ENCODE data around the gene DOCK4.

The DOCK4 gene

DNA sequence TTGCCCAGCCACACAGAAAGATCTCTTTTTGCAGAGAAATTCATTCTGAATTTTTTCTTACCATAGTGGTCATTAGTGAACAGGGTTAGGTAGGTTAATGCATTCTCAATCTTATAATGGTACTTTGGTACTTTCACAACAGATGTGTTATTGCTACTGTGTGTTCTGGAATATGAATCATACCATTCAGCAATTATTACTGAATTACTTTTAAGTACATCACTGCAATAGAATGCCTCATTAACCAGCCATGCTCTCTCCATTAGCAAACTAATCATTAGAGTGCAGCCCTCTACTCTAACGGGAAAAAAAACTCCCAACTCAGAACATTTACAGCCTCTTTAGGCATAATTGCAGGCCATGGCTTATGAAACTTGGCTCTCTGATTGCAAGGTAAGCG is 102.1 kb downstream of the DOCK4 start:
- TF ChIP-seq, protein P1, sequence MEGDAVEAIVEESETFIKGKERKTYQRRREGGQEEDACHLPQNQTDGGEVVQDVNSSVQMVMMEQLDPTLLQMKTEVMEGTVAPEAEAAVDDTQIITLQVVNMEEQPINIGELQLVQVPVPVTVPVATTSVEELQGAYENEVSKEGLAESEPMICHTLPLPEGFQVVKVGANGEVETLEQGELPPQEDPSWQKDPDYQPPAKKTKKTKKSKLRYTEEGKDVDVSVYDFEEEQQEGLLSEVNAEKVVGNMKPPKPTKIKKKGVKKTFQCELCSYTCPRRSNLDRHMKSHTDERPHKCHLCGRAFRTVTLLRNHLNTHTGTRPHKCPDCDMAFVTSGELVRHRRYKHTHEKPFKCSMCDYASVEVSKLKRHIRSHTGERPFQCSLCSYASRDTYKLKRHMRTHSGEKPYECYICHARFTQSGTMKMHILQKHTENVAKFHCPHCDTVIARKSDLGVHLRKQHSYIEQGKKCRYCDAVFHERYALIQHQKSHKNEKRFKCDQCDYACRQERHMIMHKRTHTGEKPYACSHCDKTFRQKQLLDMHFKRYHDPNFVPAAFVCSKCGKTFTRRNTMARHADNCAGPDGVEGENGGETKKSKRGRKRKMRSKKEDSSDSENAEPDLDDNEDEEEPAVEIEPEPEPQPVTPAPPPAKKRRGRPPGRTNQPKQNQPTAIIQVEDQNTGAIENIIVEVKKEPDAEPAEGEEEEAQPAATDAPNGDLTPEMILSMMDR (IDR thresholded peaks at IDR 0.05; ENCODE audit: extremely low read depth, missing control alignments): no peak
- no peak for DNase-seq (ENCODE audit: low spot score)

DNA sequence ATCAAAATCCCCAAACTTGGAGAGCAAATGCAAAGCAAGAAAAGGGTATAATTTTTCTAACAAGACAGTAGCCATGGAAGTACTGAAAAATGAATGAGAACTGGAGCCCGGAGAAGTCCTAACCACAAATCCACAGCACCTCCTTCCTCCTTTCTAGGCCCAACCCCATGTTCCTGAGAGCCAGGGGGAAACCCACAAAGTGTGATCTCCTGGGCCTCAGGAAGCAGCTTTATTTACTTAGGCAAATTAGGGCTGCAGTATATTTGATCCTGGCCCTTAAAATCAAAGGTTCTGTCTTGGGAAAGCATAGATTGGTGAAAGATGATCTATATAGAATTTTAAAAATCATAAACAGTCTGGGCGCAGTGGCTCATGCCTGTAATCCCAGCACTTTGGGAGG is 103.0 kb downstream of the DOCK4 start:
- TF ChIP-seq, protein P1 (IDR thresholded peaks at IDR 0.05; ENCODE audit: extremely low read depth, missing control alignments): no peak
- DNase-seq (ENCODE audit: low spot score): no peak

DNA sequence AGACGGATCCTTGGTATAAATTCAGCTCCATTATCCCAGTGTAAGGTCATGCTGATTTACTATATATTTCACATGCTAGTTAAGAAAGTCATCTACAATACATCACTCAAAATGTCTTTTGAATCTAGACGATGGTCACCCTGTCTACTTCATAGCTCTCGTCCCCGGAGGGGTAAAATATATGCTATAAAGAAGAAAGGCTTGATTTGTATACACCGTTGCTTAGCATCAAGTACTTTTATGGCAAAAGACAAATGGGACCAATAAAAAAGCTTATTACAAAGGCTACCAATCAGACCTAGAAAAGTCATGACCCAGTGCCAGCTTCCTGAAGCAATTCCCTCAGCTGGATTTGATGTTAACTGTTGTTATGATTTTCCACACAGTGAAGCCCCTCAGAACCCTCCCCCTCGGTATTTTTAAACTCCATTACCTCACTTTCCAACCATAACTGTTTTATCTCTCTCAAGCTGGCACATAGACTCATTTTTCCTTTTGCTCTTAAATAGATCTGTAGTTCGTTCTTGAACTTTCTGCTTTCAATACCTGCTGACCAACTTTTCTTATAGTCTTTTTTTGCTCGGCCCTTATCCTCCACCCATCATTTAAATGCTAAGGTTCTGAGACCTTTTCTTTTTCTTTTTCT is 104.9 kb downstream of the DOCK4 start:
- TF ChIP-seq, protein P1 (IDR thresholded peaks at IDR 0.05; ENCODE audit: extremely low read depth, missing control alignments): no peak
- no peak for DNase-seq (ENCODE audit: low spot score)

DNA sequence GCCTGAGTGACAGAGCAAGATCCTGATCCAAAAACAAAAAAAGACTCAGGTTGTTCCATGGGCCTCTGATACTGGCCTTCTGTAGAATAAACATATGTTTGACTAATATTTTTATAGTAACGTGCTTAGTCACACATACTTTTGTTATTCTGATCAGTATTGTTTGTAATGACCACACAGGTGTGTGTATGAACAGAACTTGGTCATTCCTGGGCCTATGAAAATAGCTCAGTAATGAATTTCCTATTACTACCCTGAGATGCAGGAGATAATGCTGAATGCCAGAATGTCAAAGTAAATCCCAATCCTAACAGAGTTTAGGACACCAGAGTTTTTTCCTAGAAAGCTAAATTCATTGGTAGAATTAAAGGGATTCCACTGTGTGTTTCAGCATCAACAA is 108.7 kb downstream of the DOCK4 start:
- TF ChIP-seq, protein P1 (IDR thresholded peaks at IDR 0.05; ENCODE audit: extremely low read depth, missing control alignments): no peak
- no peak for DNase-seq (ENCODE audit: low spot score)

DNA sequence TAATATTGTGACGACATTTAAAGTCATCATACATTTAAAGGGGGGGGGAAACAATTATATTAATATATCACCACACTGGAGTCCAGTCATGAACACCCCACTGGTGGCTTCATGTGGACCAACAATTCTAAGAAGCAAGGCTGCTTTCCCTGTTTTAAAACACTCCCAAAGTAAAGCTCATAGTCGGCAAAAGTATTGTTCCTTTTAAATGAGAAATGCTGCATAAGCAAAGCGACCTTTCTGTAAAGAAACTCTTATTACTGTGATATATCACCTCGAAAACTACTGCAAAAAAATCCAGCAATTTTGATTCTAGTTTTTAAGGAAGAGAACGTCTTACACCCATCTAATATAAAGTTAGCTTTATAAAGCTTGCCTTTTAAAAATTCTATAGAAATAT is 112.8 kb downstream of the DOCK4 start:
- DNase-seq (ENCODE audit: low spot score): no peak
- TF ChIP-seq, protein P1 (IDR thresholded peaks at IDR 0.05; ENCODE audit: extremely low read depth, missing control alignments): no peak

DNA sequence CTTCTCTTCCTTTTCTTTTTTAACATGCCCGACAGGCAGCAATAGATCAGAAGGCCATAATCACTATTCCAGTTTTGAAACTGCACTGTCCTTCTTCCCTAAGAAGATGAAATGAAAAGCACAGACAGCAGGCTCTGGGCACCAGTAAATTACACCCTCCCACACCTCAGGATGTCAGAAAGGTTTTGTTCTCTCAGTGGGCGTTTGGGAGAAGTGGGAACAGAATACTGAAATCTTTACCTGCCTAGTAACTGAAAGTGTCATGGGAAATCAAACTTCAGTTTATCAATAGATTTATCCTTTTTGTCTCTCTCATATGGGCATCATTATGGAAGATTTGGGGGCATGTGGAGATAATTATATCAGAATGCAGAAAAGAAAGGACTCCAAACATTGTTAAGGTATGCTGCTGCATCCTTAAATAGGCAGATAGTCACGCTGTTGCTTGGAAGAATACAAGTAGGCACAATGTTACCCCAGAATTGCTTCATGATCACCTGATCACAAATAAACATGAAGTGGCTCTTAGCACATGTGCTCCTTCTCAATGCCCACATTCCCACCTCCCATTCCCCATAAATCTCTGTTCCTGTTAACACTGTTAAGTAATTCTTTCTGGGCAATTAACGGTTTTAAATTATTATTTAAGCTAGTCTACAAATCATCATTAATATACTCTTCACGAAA is 113.3 kb downstream of the DOCK4 start:
- DNase-seq (ENCODE audit: low spot score): no peak
- TF ChIP-seq, protein P1 (IDR thresholded peaks at IDR 0.05; ENCODE audit: extremely low read depth, missing control alignments): no peak

DNA sequence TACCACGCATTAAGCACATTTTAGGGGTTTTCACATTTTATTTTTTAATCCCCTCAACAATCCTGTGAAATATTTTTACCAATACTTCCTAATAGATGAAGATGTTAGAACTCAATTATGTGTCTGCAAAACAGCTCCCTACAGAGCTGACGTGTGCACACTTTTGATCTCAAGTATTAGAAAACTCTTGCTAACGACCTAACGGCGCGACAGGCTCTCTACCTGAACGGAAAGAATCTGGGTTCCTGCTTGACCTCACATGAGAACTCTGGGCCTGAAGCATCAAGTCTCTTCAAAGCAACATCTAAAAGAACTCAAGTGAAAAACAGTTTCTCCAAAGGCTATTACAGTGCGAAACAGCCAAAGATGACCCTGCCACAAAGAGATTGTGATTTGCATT is 113.9 kb downstream of the DOCK4 start:
- no peak for DNase-seq (ENCODE audit: low spot score)
- TF ChIP-seq, protein P1 (IDR thresholded peaks at IDR 0.05; ENCODE audit: extremely low read depth, missing control alignments): no peak
